HepG2 (cell line): ENCODE results near the gene ARHGEF4. TPM values are rescaled to one million over a fixed set of nuclear protein-coding genes. Genes with fewer than 3 reads are reported as not detected.

ENCODE experiments used
- ATAC-seq: fragments of 200-7000 bp; cut with Tn5 transposase; 3 replicates; pipeline ENCODE4 v1.9.1; 2020; ENCODE audit warnings: mild to moderate bottlenecking, moderate library complexity
- BruUV-seq: library from RNA; stranded (reverse); fragments of 400-500 nt; replicated peaks from 2 replicates; lab custom pipeline; 2021; lab: Mats Ljungman, UMichigan
- CTCF ChIA-PET: fragments of 300-600 bp; formaldehyde crosslinking; extraction: SDS; loops from one replicate; lab custom pipeline; 2021; ENCODE audit warnings: low total read pairs, inconsistent platforms, low intra/inter-chr PET ratio; lab: Yijun Ruan, JAX
- POLR2A ChIA-PET: fragments of 350-600 bp; sonication (Branson Sonifier 250); formaldehyde crosslinking; loops from one replicate; lab custom pipeline; 2020; ENCODE audit warnings: antibody characterized with exemption, inconsistent platforms; lab: Yijun Ruan, JAX
- DNase-seq: peaks from one replicate; pipeline ENCODE4 v3.0.0-alpha.2; 2015; ENCODE audit warnings: low spot score
- FAIRE-seq: peaks from 3 replicates; lab custom pipeline; 2011; peaks lifted over from hg19 to GRCh38; lab: Jason Lieb, UNC
- H2AFZ ChIP-seq: one replicate; pipeline ENCODE4 v1.6.1; 2011; ENCODE audit warnings: low read length, inconsistent platforms
- H3K27ac ChIP-seq: fragments of 300-600 bp; 3 replicates; pipeline ENCODE4 v1.8.0; 2011; ENCODE audit warnings: mixed run types, mild to moderate bottlenecking, mixed read lengths, low read length, inconsistent platforms; ENCODE audit not compliant: insufficient read depth; ENCODE audit errors: extremely low read length
- H3K27me3 ChIP-seq, 2 experiments: fragments of 200-600 bp in 1 of 2; 2 replicates in 1 of 2; 3 replicates in 1 of 2; pipeline versions ENCODE4 v1.6.0 to v1.8.0; 2011; ENCODE audit warnings: low read length in 2 of 2, mild to moderate bottlenecking in 2 of 2, moderate library complexity in 2 of 2, inconsistent platforms in 1 of 2; ENCODE audit not compliant: insufficient read depth in 2 of 2, control insufficient read depth in 1 of 2
- H3K36me3 ChIP-seq, 2 experiments: fragments of 200-600 bp in 1 of 2; replicated peaks in 1 of 2; 2 replicates in 1 of 2; 3 replicates in 1 of 2; pipeline versions ENCODE4 v1.5.1 to v1.8.0; 2011; ENCODE audit warnings: low read length in 2 of 2, inconsistent platforms in 1 of 2; ENCODE audit not compliant: insufficient read depth in 2 of 2, control insufficient read depth in 1 of 2
- H3K4me1 ChIP-seq: 2 replicates; pipeline ENCODE4 v1.5.1; 2012; ENCODE audit warnings: low read length, inconsistent platforms; ENCODE audit not compliant: insufficient read depth
- H3K4me2 ChIP-seq: 2 replicates; pipeline ENCODE4 v1.6.0; 2011; ENCODE audit warnings: low read depth, low read length, inconsistent platforms
- H3K4me3 ChIP-seq, 3 experiments: fragments of 200-600 bp in 1 of 3; sonication (generic), shearing (Covaris generic) in 1 of 3; replicated peaks in 1 of 3; 2 replicates each; pipeline ENCODE4 v1.5.1; 2011 to 2016; ENCODE audit warnings: low read length in 3 of 3, inconsistent platforms in 2 of 3, low read depth in 2 of 3, mild to moderate bottlenecking in 2 of 3, control low read depth in 1 of 3, mixed read lengths in 1 of 3; ENCODE audit not compliant: insufficient read depth in 1 of 3
- H3K79me2 ChIP-seq: one replicate; pipeline ENCODE4 v1.6.1; 2011; ENCODE audit warnings: low read length, inconsistent platforms; ENCODE audit not compliant: insufficient read depth
- H3K9ac ChIP-seq: 2 replicates; pipeline ENCODE4 v1.6.0; 2011; ENCODE audit warnings: mild to moderate bottlenecking, low read depth, low read length, inconsistent platforms; ENCODE audit not compliant: insufficient read depth
- H3K9me3 ChIP-seq: 2 replicates; pipeline ENCODE4 v1.5.1; 2012; ENCODE audit warnings: mild to moderate bottlenecking, low read length
- H4K20me1 ChIP-seq: 2 replicates; pipeline ENCODE4 v1.6.0; 2011; ENCODE audit warnings: inconsistent platforms, mild to moderate bottlenecking, low read length, moderate library complexity; ENCODE audit not compliant: insufficient read depth
- HES4 ChIP-seq: sonication (generic); formaldehyde crosslinking; IDR thresholded peaks from 2 replicates; pipeline ENCODE4 v1.9.0; 2021; ENCODE audit warnings: mild to moderate bottlenecking, missing genetic modification reagents, borderline replicate concordance
- KAT8 ChIP-seq: IDR thresholded peaks from 2 replicates; pipeline ENCODE4 v1.6.1; 2016; ENCODE audit warnings: missing genetic modification reagents, missing compliant biosample characterization
- MAFF ChIP-seq: IDR thresholded peaks from 2 replicates; pipeline ENCODE4 v1.6.1; 2011; ENCODE audit warnings: low read depth, low read length, improper control_type of control experiment
- MAFK ChIP-seq, 2 experiments: IDR thresholded peaks in 1 of 2; conservative IDR thresholded peaks in 1 of 2; 2 replicates each; pipeline ENCODE4 v1.6.1; 2011; ENCODE audit warnings: improper control_type of control experiment in 2 of 2, low read length in 2 of 2
- SP4 ChIP-seq: sonication (generic); formaldehyde crosslinking; IDR thresholded peaks from 2 replicates; pipeline ENCODE4 v1.8.1; 2023; ENCODE audit warnings: mild to moderate bottlenecking, missing genetic modification reagents
- TP53 ChIP-seq: sonication (generic); formaldehyde crosslinking; conservative IDR thresholded peaks from 2 replicates; pipeline ENCODE4 v1.4.0; 2020; ENCODE audit warnings: missing genetic modification reagents
- ZBTB3 ChIP-seq: sonication (generic); formaldehyde crosslinking; IDR thresholded peaks from 2 replicates; pipeline ENCODE4 v1.4.0; 2020; ENCODE audit warnings: low read depth, mild to moderate bottlenecking, moderate library complexity, missing genetic modification reagents, borderline replicate concordance
- ZC3H4 ChIP-seq: sonication (generic); formaldehyde crosslinking; IDR thresholded peaks from 2 replicates; pipeline ENCODE4 v1.4.0; 2020; ENCODE audit warnings: missing genetic modification reagents, borderline replicate concordance
- ZNF530 ChIP-seq: sonication (generic); formaldehyde crosslinking; IDR thresholded peaks from 2 replicates; pipeline ENCODE4 v1.5.0; 2020; ENCODE audit warnings: low read depth, mild to moderate bottlenecking, missing genetic modification reagents
- WGBS: methylation state at CpG from one replicate; pipeline ENCODE4 v1.1.6; 2017; ENCODE audit warnings: low lambda C conversion rate; 5-methylcytosine and 5-hydroxymethylcytosine counted together
- in situ Hi-C: cut with HindIII; loops from 2 replicates; pipeline ENCODE4 v1.10.0; 2017; ENCODE audit warnings: low pct_unique_long_range_greater_than_20kb; ENCODE audit not compliant: extremely low pct_ligation_motif_present
- intact Hi-C: fragments of 100-400 bp; cut with micrococcal nuclease; formaldehyde crosslinking; loops from one replicate; pipeline ENCODE4 v1.10.0; 2022; ENCODE audit not compliant: unreplicated experiment
- polyA plus RNA-seq, 8 experiments: library from polyadenylated mRNA; depleted of rRNA in 3 of 8; stranded (reverse) in 7 of 8; unstranded in 1 of 8; fragments of >200 nt; fragmentation: Illumina TruSeq in 4 of 8; extraction: Trizol in 4 of 8; gene quantifications; 2 replicates each; pipeline versions ENCODE4 v1.2.1 to v1.2.3, GENCODE V29; 2011 to 2016; ENCODE audit warnings: low read depth in 4 of 8, missing spikeins in 1 of 8, mixed read lengths in 1 of 8; ENCODE audit not compliant: insufficient read depth in 1 of 8
- total RNA-seq, 5 experiments: library from RNA; depleted of rRNA; stranded (reverse); fragments of >200 nt; fragmentation: Illumina TruSeq; extraction: Trizol; gene quantifications; 2 replicates each; pipeline ENCODE4 v1.2.3, GENCODE V29; 2016; ENCODE audit warnings: low read depth in 1 of 5
- TF ChIP-seq, protein P1 (sequence below): IDR thresholded peaks from 2 replicates; pipeline ENCODE4 v1.6.1; 2018; ENCODE audit warnings: missing genetic modification reagents
- TF ChIP-seq, protein P2 (sequence below): IDR thresholded peaks from 2 replicates; pipeline ENCODE4 v1.6.1; 2016; ENCODE audit warnings: mild to moderate bottlenecking

The ARHGEF4 gene
- total and polyA plus RNA-seq, 2 of the 13 experiments (the other 11 are each of a cell fraction or from before 2014, with no cell fraction given): 0.11 to 0.13 TPM

DNA sequence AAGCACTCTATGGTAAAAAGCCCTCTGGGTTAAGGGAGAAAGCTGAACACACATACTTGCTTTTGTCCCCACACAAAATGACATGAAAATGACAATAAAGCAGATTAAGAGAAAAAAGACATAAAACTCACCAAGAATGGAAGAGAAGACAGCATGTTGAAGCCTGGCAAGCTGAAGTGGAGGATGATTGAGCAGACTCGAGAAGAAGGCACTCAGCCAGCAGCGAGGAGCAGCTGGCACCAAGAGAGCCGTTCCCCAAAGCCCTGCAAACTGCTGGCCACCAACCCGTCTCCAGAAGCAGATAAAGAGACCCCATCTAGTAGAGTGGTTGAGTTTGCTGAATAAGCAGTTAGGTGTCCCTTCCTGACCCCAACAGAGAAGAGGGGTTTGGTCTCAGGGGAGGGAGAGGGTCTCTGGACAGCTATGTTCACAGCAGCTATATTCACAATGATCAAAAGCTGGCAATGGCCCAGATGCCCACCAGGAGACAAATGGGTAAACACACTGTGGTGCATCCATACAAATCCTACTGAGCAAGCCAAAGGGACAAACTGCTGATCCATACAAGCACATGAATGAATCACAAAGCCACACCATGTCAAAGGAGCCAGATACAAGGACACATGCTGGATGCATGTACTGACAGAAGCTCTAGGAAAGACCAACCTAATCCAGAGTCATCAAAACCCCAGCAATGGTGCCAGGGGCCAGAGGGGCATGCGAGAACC, 219.7 kb downstream of the ARHGEF4 start:
- ATAC-seq: no peak
- POLR2A ChIA-PET: no interaction called here
- no peak for FAIRE-seq
- Histone ChIP-seq H3K4me2 (no peak overlapping the region), H3K9ac (no peak overlapping the region), H3K79me2 (peaks cover 61% of the 10 kb centered on the region), H3K27ac (no peak overlapping the region), H3K27me3 (no peaks in the 10 kb centered on the region), H2AFZ (no peak overlapping the region), H4K20me1 (peaks cover 34% of the 10 kb centered on the region), H3K4me3 (no peak overlapping the region), H3K4me1 (no peaks in the 10 kb centered on the region), H3K36me3 (peaks cover 47 to 88% of the 10 kb centered on the region in 2 experiments), H3K9me3 (no peaks in the 10 kb centered on the region)
- CTCF ChIA-PET: no interaction called here
- 100% methylated on average over 5 of the region's 5 CpGs for WGBS
- BruUV-seq: no TSS peak
- TF ChIP-seq SP4 (CRISPR knock-in tag) (no peak), MAFF (peak; percentile 32; the same call in 1 of the 2 replicates), MAFK (conservative IDR thresholded peaks at IDR 0.05 in 1 of 2, IDR thresholded peaks at IDR 0.05 in 1 of 2; ENCODE audit: low read length in 2 of 2) (peak; percentile 58 to 64)
- no peak for DNase-seq
- intact Hi-C loops (no loop called here), in situ Hi-C loops (no loop called here)

DNA sequence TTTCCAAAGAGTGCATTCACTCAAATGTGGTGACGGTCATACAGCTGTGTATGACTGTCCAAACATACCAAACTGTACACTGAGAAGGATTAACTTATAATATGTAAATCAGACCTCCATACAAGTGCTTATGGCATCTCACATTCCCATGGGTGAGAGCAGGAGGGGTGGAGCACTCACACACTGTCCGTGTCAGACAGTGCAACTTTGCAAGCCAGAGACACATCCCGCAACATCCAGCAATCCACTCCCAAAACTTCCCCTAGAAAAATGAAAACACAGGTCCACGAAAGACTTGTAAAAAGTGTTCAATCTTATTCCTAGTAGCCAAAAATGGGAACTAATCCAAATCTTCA, 220.2 kb downstream of the ARHGEF4 start:
- Histone ChIP-seq H3K4me3 (no peak overlapping the region), H3K4me1 (no peaks in the 10 kb centered on the region), H4K20me1 (peaks cover 37% of the 10 kb centered on the region), H3K27ac (no peak overlapping the region), H3K9ac (no peak overlapping the region), H3K4me2 (no peak overlapping the region), H2AFZ (no peak overlapping the region), H3K27me3 (no peaks in the 10 kb centered on the region), H3K36me3 (peaks cover 44 to 88% of the 10 kb centered on the region in 2 experiments), H3K9me3 (no peaks in the 10 kb centered on the region), H3K79me2 (peaks cover 66% of the 10 kb centered on the region)
- WGBS: 94% methylated on average over 4 of the region's 4 CpGs
- ChIA-PET CTCF (no interaction called here), POLR2A (no interaction called here)
- intact Hi-C loops: no loop called here
- FAIRE-seq: no peak
- no peak for ATAC-seq
- BruUV-seq: no TSS peak
- in situ Hi-C loops: no loop called here
- no peak for DNase-seq
- TF ChIP-seq, protein P1, sequence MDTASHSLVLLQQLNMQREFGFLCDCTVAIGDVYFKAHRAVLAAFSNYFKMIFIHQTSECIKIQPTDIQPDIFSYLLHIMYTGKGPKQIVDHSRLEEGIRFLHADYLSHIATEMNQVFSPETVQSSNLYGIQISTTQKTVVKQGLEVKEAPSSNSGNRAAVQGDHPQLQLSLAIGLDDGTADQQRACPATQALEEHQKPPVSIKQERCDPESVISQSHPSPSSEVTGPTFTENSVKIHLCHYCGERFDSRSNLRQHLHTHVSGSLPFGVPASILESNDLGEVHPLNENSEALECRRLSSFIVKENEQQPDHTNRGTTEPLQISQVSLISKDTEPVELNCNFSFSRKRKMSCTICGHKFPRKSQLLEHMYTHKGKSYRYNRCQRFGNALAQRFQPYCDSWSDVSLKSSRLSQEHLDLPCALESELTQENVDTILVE: no peak
- TF ChIP-seq TP53 (no peak), ZC3H4 (CRISPR knock-in tag) (no peak), ZNF530 (CRISPR knock-in tag) (no peak), KAT8 (CRISPR knock-in tag) (no peak), ZBTB3 (CRISPR knock-in tag) (no peak), HES4 (CRISPR knock-in tag) (no peak)
- TF ChIP-seq, protein P2, sequence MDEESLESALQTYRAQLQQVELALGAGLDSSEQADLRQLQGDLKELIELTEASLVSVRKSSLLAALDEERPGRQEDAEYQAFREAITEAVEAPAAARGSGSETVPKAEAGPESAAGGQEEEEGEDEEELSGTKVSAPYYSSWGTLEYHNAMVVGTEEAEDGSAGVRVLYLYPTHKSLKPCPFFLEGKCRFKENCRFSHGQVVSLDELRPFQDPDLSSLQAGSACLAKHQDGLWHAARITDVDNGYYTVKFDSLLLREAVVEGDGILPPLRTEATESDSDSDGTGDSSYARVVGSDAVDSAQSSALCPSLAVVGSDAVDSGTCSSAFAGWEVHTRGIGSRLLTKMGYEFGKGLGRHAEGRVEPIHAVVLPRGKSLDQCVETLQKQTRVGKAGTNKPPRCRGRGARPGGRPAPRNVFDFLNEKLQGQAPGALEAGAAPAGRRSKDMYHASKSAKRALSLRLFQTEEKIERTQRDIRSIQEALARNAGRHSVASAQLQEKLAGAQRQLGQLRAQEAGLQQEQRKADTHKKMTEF (CRISPR knock-in tag): no peak
